ENCODE results near the gene HERC3. TPM values are rescaled to one million over a fixed set of nuclear protein-coding genes. Genes with fewer than 3 reads are reported as not detected.

The HERC3 gene
- total and polyA plus RNA-seq, 10 of the 15 experiments (the other 5 are each of a cell fraction or from before 2014, with no cell fraction given): 0.52 to 18.2 (median 2.8) TPM

DNA sequence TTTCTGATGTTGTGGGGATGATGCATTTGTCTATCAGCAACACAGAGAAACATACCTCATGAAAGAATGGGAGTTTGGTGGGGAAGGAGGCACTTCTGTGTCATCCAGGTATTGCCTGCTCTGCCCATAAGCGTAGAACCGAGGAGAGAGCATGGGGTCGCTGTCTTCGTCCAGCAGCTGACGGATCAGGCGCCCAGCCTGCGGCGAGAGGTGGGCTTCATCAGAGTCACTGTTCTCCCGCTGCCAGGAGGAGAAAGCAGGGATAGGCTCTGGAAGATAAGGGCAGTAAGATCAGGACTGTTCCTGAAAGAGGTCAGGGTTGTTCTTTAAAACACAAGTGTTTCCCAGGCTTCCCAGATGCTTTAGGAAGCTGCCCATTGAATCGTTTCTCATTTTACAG, 158.1 kb downstream of the HERC3 start:
- Histone ChIP-seq H2AFZ (ENCODE audit: control insufficient read depth, low read depth, low read length) (no peak overlapping the region), H3K4me1 (ENCODE audit: control insufficient read depth, insufficient read depth, low read length) (no peaks in the 10 kb centered on the region), H3K9me3 (replicated peaks; ENCODE audit: control insufficient read depth, insufficient read depth, low read length) (no peaks in the 10 kb centered on the region), H3K36me3 (ENCODE audit: control insufficient read depth in 2 of 2, insufficient read depth in 2 of 2, low read length in 1 of 2) (no peaks in the 10 kb centered on the region), H3K4me2 (ENCODE audit: control insufficient read depth, insufficient read depth) (no peak overlapping the region), H3K27ac (ENCODE audit: control insufficient read depth, insufficient read depth) (no peak overlapping the region), H4K20me1 (ENCODE audit: control insufficient read depth, insufficient read depth) (no peaks in the 10 kb centered on the region), H3K79me2 (ENCODE audit: control insufficient read depth, insufficient read depth, low read length) (no peaks in the 10 kb centered on the region), H3K9ac (ENCODE audit: control insufficient read depth, insufficient read depth, low read length) (no peak overlapping the region), H3K27me3 (replicated peaks in 1 of 2; ENCODE audit: control insufficient read depth in 2 of 2, insufficient read depth in 2 of 2, low read length in 1 of 2) (no peaks in the 10 kb centered on the region), H3K4me3 (no peak overlapping the region)
- ATAC-seq (no peak), FAIRE-seq (no peak), DNase-seq (ENCODE audit: low read depth, low spot score) (no peak)
- no peak for TF ChIP-seq SIX5 (IDR thresholded peaks at IDR 0.05; ENCODE audit: low read depth, low read length, severe bottlenecking)
- ChIA-PET POLR2A (no interaction called here), CTCF (interaction anchor here (1.1 to 1.6 kb wide), 2 partner anchors 211 to 273 kb away, joined by 3 read pairs; no protein-coding TSS in a partner anchor), RAD21 (ENCODE audit: unreplicated experiment) (no interaction called here), SMC1A (ENCODE audit: uncharacterized antibody, unreplicated experiment) (interaction anchor here (1.9 kb wide), 1 partner anchor 15 kb away, joined by 4 read pairs; no protein-coding TSS in a partner anchor)
- in situ Hi-C loops (cut with MboI) (no loop called here), intact Hi-C loops (cut with micrococcal nuclease; ENCODE audit: unreplicated experiment) (no loop called here)
- WGBS (ENCODE audit: insufficient coverage, insufficient replicate concordance, low lambda C conversion rate, missing lambda C conversion rate): 83% methylated on average over 10 of the region's 10 CpGs
- BruUV-seq (replicated peaks): no TSS peak

DNA sequence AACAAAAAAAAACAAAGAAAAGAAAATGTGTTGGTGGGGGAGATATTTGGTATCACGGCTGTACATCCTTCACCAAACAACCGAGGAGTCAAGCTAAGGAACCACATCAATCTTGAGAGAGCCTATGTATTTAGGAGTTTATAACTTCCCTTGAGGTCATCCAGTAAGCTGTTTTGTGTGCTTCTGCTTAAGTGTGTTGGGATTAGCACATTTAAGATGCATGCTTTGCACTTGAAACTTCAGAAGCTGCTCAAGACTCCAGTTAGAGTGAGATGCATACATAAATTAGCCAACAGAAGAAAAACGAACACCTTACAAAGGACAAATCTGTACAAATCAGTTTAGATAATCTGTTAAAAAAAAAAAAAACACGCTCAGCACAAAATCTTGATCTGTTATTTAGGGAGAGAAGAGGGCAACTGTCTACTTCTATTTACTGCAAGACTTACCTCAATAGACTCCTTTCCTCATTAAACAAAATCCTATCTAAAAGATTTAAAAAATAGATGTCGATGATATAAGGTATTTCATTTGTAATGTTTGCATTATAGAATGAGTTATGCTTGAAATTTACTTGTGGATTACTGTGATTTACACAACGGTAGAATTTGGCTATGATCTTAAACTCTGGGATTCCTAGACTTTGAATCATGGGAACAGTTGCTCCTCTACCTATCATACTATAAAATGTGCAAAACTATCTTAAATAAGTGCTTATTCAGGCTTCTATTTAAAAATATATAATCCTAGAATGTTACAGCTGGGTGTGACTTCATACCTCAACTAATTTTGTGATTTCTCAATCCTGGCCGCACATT, 159.2 kb downstream of the HERC3 start:
- 39% methylated on average over 7 of the region's 7 CpGs for WGBS (ENCODE audit: insufficient coverage, insufficient replicate concordance, low lambda C conversion rate, missing lambda C conversion rate)
- no peaks in the 10 kb centered on the region for H4K20me1 ChIP-seq (ENCODE audit: control insufficient read depth, insufficient read depth)
- H3K9me3 ChIP-seq (replicated peaks; ENCODE audit: control insufficient read depth, insufficient read depth, low read length): no peaks in the 10 kb centered on the region
- RAD21 ChIA-PET (ENCODE audit: unreplicated experiment): no interaction called here
- H3K36me3 ChIP-seq (ENCODE audit: control insufficient read depth in 2 of 2, insufficient read depth in 2 of 2, low read length in 1 of 2): no peaks in the 10 kb centered on the region
- H3K4me2 ChIP-seq (ENCODE audit: control insufficient read depth, insufficient read depth): no peak overlapping the region
- no peak overlapping the region for H3K27ac ChIP-seq (ENCODE audit: control insufficient read depth, insufficient read depth)
- DNase-seq (ENCODE audit: low read depth, low spot score): no peak
- H3K27me3 ChIP-seq (replicated peaks in 1 of 2; ENCODE audit: control insufficient read depth in 2 of 2, insufficient read depth in 2 of 2, low read length in 1 of 2): no peaks in the 10 kb centered on the region
- in situ Hi-C loops (cut with MboI) (no loop called here), intact Hi-C loops (cut with micrococcal nuclease; ENCODE audit: unreplicated experiment) (no loop called here)
- BruUV-seq (replicated peaks): no TSS peak
- H2AFZ ChIP-seq (ENCODE audit: control insufficient read depth, low read depth, low read length): no peak overlapping the region
- CTCF ChIA-PET: no interaction called here
- SMC1A ChIA-PET (ENCODE audit: uncharacterized antibody, unreplicated experiment): interaction anchor here (0.6 to 1.1 kb wide), 2 partner anchors 15 to 223 kb away, joined by 3 read pairs; no protein-coding TSS in a partner anchor
- H3K79me2 ChIP-seq (ENCODE audit: control insufficient read depth, insufficient read depth, low read length): no peaks in the 10 kb centered on the region
- POLR2A ChIA-PET: no interaction called here
- ATAC-seq: no peak
- no peaks in the 10 kb centered on the region for H3K4me1 ChIP-seq (ENCODE audit: control insufficient read depth, insufficient read depth, low read length)
- no peak overlapping the region for H3K9ac ChIP-seq (ENCODE audit: control insufficient read depth, insufficient read depth, low read length)
- no peak for FAIRE-seq
- H3K4me3 ChIP-seq: no peak overlapping the region
- TF ChIP-seq, protein P1, sequence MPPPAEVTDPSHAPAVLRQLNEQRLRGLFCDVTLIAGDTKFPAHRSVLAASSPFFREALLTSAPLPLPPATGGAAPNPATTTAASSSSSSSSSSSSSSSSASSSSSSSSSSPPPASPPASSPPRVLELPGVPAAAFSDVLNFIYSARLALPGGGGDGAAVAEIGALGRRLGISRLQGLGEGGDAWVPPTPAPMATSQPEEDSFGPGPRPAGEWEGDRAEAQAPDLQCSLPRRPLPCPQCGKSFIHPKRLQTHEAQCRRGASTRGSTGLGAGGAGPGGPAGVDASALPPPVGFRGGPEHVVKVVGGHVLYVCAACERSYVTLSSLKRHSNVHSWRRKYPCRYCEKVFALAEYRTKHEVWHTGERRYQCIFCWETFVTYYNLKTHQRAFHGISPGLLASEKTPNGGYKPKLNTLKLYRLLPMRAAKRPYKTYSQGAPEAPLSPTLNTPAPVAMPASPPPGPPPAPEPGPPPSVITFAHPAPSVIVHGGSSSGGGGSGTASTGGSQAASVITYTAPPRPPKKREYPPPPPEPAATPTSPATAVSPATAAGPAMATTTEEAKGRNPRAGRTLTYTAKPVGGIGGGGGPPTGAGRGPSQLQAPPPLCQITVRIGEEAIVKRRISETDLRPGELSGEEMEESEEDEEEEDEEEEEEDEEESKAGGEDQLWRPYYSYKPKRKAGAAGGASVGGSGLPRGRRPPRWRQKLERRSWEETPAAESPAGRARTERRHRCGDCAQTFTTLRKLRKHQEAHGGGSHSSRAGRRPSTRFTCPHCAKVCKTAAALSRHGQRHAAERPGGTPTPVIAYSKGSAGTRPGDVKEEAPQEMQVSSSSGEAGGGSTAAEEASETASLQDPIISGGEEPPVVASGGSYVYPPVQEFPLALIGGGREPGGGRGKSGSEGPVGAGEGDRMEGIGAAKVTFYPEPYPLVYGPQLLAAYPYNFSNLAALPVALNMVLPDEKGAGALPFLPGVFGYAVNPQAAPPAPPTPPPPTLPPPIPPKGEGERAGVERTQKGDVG (CRISPR knock-in tag; IDR thresholded peaks at IDR 0.05): no peak
- no peak for TF ChIP-seq NR2C2 (IDR thresholded peaks at IDR 0.05; ENCODE audit: borderline replicate concordance, control insufficient read depth, insufficient read length, low read depth)
- no peak for TF ChIP-seq POLR2A (IDR thresholded peaks at IDR 0.05; ENCODE audit: low read depth, low read length)
- TF ChIP-seq TAF1 (IDR thresholded peaks at IDR 0.05; ENCODE audit: borderline replicate concordance, low read depth, low read length): no peak
- TF ChIP-seq, protein P2, sequence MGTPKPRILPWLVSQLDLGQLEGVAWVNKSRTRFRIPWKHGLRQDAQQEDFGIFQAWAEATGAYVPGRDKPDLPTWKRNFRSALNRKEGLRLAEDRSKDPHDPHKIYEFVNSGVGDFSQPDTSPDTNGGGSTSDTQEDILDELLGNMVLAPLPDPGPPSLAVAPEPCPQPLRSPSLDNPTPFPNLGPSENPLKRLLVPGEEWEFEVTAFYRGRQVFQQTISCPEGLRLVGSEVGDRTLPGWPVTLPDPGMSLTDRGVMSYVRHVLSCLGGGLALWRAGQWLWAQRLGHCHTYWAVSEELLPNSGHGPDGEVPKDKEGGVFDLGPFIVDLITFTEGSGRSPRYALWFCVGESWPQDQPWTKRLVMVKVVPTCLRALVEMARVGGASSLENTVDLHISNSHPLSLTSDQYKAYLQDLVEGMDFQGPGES (IDR thresholded peaks at IDR 0.05): no peak
- no peak for TF ChIP-seq BCL11A (IDR thresholded peaks at IDR 0.05; ENCODE audit: low read depth, low read length)
- TF ChIP-seq SIX5 (IDR thresholded peaks at IDR 0.05; ENCODE audit: low read depth, low read length, severe bottlenecking): no peak
- TF ChIP-seq NBN (IDR thresholded peaks at IDR 0.05): no peak
- TF ChIP-seq SUPT20H (IDR thresholded peaks at IDR 0.05; ENCODE audit: borderline replicate concordance, control insufficient read depth, low read depth, low read length): no peak
- no peak for TF ChIP-seq ZBED1 (IDR thresholded peaks at IDR 0.05; ENCODE audit: borderline replicate concordance)
- TF ChIP-seq IRF4 (IDR thresholded peaks at IDR 0.05; ENCODE audit: low read depth, low read length): no peak
- TF ChIP-seq NFXL1 (IDR thresholded peaks at IDR 0.05; ENCODE audit: borderline replicate concordance): no peak
- TF ChIP-seq RBBP5 (conservative IDR thresholded peaks at IDR 0.05): no peak
